Measurements from ENCODE around the gene DOCK2.

- TF ChIP-seq CTCF (tag by site-specific recombination; IDR thresholded peaks at IDR 0.05) (no peak), ZNF768 (tag by site-specific recombination; IDR thresholded peaks at IDR 0.05) (no peak), ZNF292 (tag by site-specific recombination; IDR thresholded peaks at IDR 0.05; ENCODE audit: borderline replicate concordance, low read depth) (no peak), ZIC2 (tag by site-specific recombination; IDR thresholded peaks at IDR 0.05) (no peak), BCL11A (tag by site-specific recombination; IDR thresholded peaks at IDR 0.05; ENCODE audit: low read depth) (no peak)
- TF ChIP-seq, protein P1, sequence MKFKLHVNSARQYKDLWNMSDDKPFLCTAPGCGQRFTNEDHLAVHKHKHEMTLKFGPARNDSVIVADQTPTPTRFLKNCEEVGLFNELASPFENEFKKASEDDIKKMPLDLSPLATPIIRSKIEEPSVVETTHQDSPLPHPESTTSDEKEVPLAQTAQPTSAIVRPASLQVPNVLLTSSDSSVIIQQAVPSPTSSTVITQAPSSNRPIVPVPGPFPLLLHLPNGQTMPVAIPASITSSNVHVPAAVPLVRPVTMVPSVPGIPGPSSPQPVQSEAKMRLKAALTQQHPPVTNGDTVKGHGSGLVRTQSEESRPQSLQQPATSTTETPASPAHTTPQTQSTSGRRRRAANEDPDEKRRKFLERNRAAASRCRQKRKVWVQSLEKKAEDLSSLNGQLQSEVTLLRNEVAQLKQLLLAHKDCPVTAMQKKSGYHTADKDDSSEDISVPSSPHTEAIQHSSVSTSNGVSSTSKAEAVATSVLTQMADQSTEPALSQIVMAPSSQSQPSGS (tag by site-specific recombination; IDR thresholded peaks at IDR 0.05; ENCODE audit: low read depth), result no peak
Measured at GRCh38 chr5:169943026-169943425, 306.0 kb downstream of the DOCK2 start.

Measured in HEK293 (cell line).